Thyroid gland (tissue), 4 donors: ENCODE measurements around the gene SHISA5. TPM values are rescaled to one million over a fixed set of nuclear protein-coding genes. Genes with fewer than 3 reads are reported as not detected.

Experiments used
- DNase-seq, 2 donors: peaks; one replicate each; pipeline ENCODE4 v3.0.0-alpha.2; 2019
- H3K27ac ChIP-seq, 3 donors: fragments of 200-600 bp; sonication (generic); 1 replicate in 2 of 3; 2 replicates in 1 of 3; pipeline ENCODE4 v1.5.1; 2016 to 2019; ENCODE audit warnings: mild to moderate bottlenecking in 1 of 3, moderate library complexity in 1 of 3
- H3K27me3 ChIP-seq: fragments of 200-600 bp; sonication (generic); one replicate; pipeline ENCODE4 v1.5.1; 2019
- H3K36me3 ChIP-seq, 2 donors: fragments of 200-600 bp; sonication (generic); one replicate each; pipeline ENCODE4 v1.5.1; 2016 to 2019
- H3K4me1 ChIP-seq, 2 donors: fragments of 200-600 bp; sonication (generic); one replicate each; pipeline ENCODE4 v1.5.1; 2017 to 2019
- H3K4me3 ChIP-seq, 3 donors: fragments of 200-600 bp; sonication (generic); replicated peaks in 1 of 3; 1 replicate in 2 of 3; 2 replicates in 1 of 3; pipeline ENCODE4 v1.5.1; 2016; ENCODE audit warnings: mild to moderate bottlenecking in 1 of 3
- H3K9me3 ChIP-seq: fragments of 200-600 bp; sonication (generic); one replicate; pipeline ENCODE4 v1.5.1; 2017
- CTCF ChIP-seq, 6 experiments: fragments of 200-600 bp in 3 of 6; fragments of 450-650 bp in 3 of 6; sonication (generic) in 3 of 6; IDR thresholded peaks; one replicate each; pipeline ENCODE4 v1.5.1; 2016 to 2019; ENCODE audit warnings: antibody characterized with exemption in 6 of 6, mild to moderate bottlenecking in 2 of 6, inconsistent platforms in 1 of 6, moderate library complexity in 1 of 6
- POLR2A ChIP-seq, 2 donors: fragments of 450-650 bp; IDR thresholded peaks; one replicate each; pipeline ENCODE4 v1.6.1; 2017; ENCODE audit warnings: antibody characterized with exemption in 2 of 2, mild to moderate bottlenecking in 2 of 2, moderate library complexity in 1 of 2
- WGBS, 2 donors: methylation state at CpG; one replicate each; pipeline ENCODE4 v1.1.5; 2017; 5-methylcytosine and 5-hydroxymethylcytosine counted together
- intact Hi-C: fragments of 100-400 bp; cut with DNase I; formaldehyde crosslinking; loops from one replicate; pipeline ENCODE4 v1.15.1; 2023
- total RNA-seq, 4 donors: library from RNA; depleted of rRNA; stranded (reverse); fragments of >200 nt; gene quantifications; one replicate each; pipeline ENCODE4 v1.2.3, GENCODE V29; 2016

Gene SHISA5
- total RNA-seq, 4 donors from 2014 or later = 100.0 to 120 (median 109) TPM

- 90 to 93% methylated on average over 6 of the region's 6 CpGs for WGBS, 2 donors
- DNase-seq = no peak
- peaks cover 0 to 8% of the 10 kb centered on the region in 2 donors for H3K4me1 ChIP-seq
- H3K27me3 ChIP-seq = no peaks in the 10 kb centered on the region
- H3K27ac ChIP-seq = no peak overlapping the region
- H3K9me3 ChIP-seq = no peaks in the 10 kb centered on the region
- intact Hi-C loops = no loop called here
- H3K4me3 ChIP-seq = no peak overlapping the region
- no peaks in the 10 kb centered on the region for H3K36me3 ChIP-seq
- TF ChIP-seq CTCF (IDR thresholded peaks at IDR 0.05) (no peak), POLR2A (IDR thresholded peaks at IDR 0.05) (no peak)
These were observed 14.1 kb upstream of the SHISA5 start for GRCh38 chr3:48518069-48518468.

GRCh38 chr3:48516571-48516970, 12.6 kb upstream of the SHISA5 start:
- DNase-seq = no peak
- no peak for TF ChIP-seq CTCF (IDR thresholded peaks at IDR 0.05)
- no peak for TF ChIP-seq POLR2A (IDR thresholded peaks at IDR 0.05)
- H3K4me3 ChIP-seq = no peak overlapping the region
- H3K9me3 ChIP-seq = no peaks in the 10 kb centered on the region
- 82 to 94% methylated on average over 5 to 8 of the region's 8 CpGs for WGBS, 2 donors
- H3K4me1 ChIP-seq = peaks cover 0 to 8% of the 10 kb centered on the region in 2 donors
- no peak overlapping the region for H3K27ac ChIP-seq
- no peaks in the 10 kb centered on the region for H3K27me3 ChIP-seq
- no peaks in the 10 kb centered on the region for H3K36me3 ChIP-seq
- intact Hi-C loops = no loop called here

- WGBS, 2 donors = 90% methylated on average over 8 of the region's 8 CpGs
- intact Hi-C loops = no loop called here
- no peak for DNase-seq
- no peaks in the 10 kb centered on the region for H3K36me3 ChIP-seq
- no peaks in the 10 kb centered on the region for H3K9me3 ChIP-seq
- no peak overlapping the region for H3K4me3 ChIP-seq
- H3K4me1 ChIP-seq = peaks cover 0 to 5% of the 10 kb centered on the region in 2 donors
- TF ChIP-seq CTCF (IDR thresholded peaks at IDR 0.05) = no peak
- no peak for TF ChIP-seq POLR2A (IDR thresholded peaks at IDR 0.05)
- no peaks in the 10 kb centered on the region for H3K27me3 ChIP-seq
- H3K27ac ChIP-seq = no peak overlapping the region
These were observed 10.7 kb upstream of the SHISA5 start for GRCh38 chr3:48514431-48515227.

GRCh38 chr3:48511551-48511950, 7.6 kb upstream of the SHISA5 start:
- TF ChIP-seq POLR2A (IDR thresholded peaks at IDR 0.05) = no peak
- TF ChIP-seq CTCF (IDR thresholded peaks at IDR 0.05) = no peak

GRCh38 chr3:48507256-48508061, 3.5 kb upstream of the SHISA5 start:
- H3K36me3 ChIP-seq = no peaks in the 10 kb centered on the region
- intact Hi-C loops = no loop called here
- peak in 4 of 6 experiments; percentile 50 to 70 (median 56) for TF ChIP-seq CTCF (IDR thresholded peaks at IDR 0.05)
- TF ChIP-seq POLR2A (IDR thresholded peaks at IDR 0.05) = no peak
- H3K4me3 ChIP-seq = no peak overlapping the region
- peak; percentile 71 to 76 for DNase-seq
- peak overlapping the region in 1 of 3 donors; percentile 4 for H3K27ac ChIP-seq
- no peaks in the 10 kb centered on the region for H3K9me3 ChIP-seq
- 42 to 43% methylated on average over 8 to 9 of the region's 10 CpGs for WGBS, 2 donors
- peaks cover 16 to 32% of the 10 kb centered on the region in 2 donors for H3K4me1 ChIP-seq
- no peaks in the 10 kb centered on the region for H3K27me3 ChIP-seq

More at GRCh38 chr3:48511551-48511950, 7.6 kb upstream of the SHISA5 start:
- Histone ChIP-seq H3K27ac (no peak overlapping the region), H3K4me1 (peaks cover 0 to 10% of the 10 kb centered on the region in 2 donors), H3K27me3 (no peaks in the 10 kb centered on the region), H3K9me3 (no peaks in the 10 kb centered on the region), H3K4me3 (no peak overlapping the region), H3K36me3 (no peaks in the 10 kb centered on the region)
- DNase-seq = no peak
- WGBS, 2 donors = 90 to 97% methylated on average over 4 of the region's 4 CpGs
- intact Hi-C loops = no loop called here
